ENCODE measurements around the gene DCPS. TPM values are rescaled to one million over a fixed set of nuclear protein-coding genes. Genes with fewer than 3 reads are reported as not detected.

Gene DCPS
- total and polyA plus RNA-seq, 7 experiments from 2014 or later: 11.0 to 39.2 (median 17.9) TPM

DNA sequence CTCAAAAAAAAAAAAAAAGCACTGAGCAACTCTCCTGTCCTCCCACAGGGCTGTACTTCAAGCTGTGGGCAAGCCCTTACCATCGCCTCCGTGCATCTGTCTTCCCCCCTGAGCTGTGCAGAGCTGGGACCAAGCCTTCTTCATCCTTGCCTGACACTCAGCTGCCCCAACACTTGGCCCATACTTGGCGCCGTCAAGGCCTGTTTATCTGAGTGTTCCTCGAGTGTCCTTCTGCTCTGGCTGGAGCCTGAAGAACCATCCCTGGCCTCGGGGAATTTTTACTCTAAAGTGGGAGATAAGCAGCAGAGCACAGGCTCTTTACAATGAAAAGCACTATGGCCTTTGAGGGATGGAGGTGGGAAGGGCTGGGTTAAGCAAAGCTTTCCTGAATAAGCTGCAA lies 22.6 kb upstream of the DCPS start:
- H3K27me3 ChIP-seq (ENCODE audit: control insufficient read depth in 2 of 2, insufficient read depth in 2 of 2, low read length in 2 of 2): no peaks in the 10 kb centered on the region
- Mint-ChIP-seq H3K36me3 (peaks cover 0 to 19% (median 7%) of the 10 kb centered on the region in 5 donors), H3K27me3 (no peaks in the 10 kb centered on the region), H3K4me3 (peak overlapping the region; percentile 81 to 100 (median 96)), H3K9me3 (no peaks in the 10 kb centered on the region), H3K4me1 (peaks cover 30 to 57% (median 50%) of the 10 kb centered on the region in 7 donors), H3K27ac (peak overlapping the region; percentile 78 to 99 (median 95))
- DNase-seq: no peak
- CTCF ChIA-PET: interaction anchor here (1.2 to 2.4 kb wide), 3 partner anchors 13 to 29 kb away, joined by 3 to 9 read pairs (median 5); partner anchors contain the start of genes FOXRED1 and SRPRA
- H3K4me1 ChIP-seq (ENCODE audit: control insufficient read depth in 2 of 2, insufficient read depth in 2 of 2, low read length in 2 of 2): peaks cover 16 to 28% of the 10 kb centered on the region in 2 donors
- intact Hi-C loops (cut with micrococcal nuclease): loop anchor here (5.0 kb wide), 4 partner anchors 219 to 1329 kb away; partner anchors contain the start of genes CDON (in 2 of the 2), CCDC15 (in 1 of the 2), DDX25 (in 1 of the 2) and PUS3 (in 1 of the 2)
- H3K27ac ChIP-seq (ENCODE audit: low read depth, low read length): no peak overlapping the region
- POLR2A ChIA-PET: interaction anchor here (0.6 to 5.7 kb wide), 6 partner anchors 11 to 196 kb away, joined by 3 to 122 read pairs (median 4); partner anchors contain the start of genes DCPS, FAM118B, FOXRED1 and SRPRA
- ATAC-seq: no peak
- no peaks in the 10 kb centered on the region for H3K9me3 ChIP-seq (ENCODE audit: control insufficient read depth in 2 of 3, low read length in 3 of 3)
- H3K36me3 ChIP-seq (ENCODE audit: control insufficient read depth in 2 of 3, insufficient read depth in 3 of 3, low read length in 3 of 3): peaks cover 0 to 7% (median 0%) of the 10 kb centered on the region in 3 experiments
- no peak overlapping the region for H3K4me3 ChIP-seq (ENCODE audit: low read length)

- H3K4me1 Mint-ChIP-seq: peaks cover 31 to 59% (median 51%) of the 10 kb centered on the region in 7 donors
- intact Hi-C loops (cut with micrococcal nuclease): loop anchor here (1.0 to 5.0 kb wide), 5 partner anchors 70 to 1329 kb away; partner anchors contain the start of genes CDON (in 2 of the 2), CCDC15 (in 1 of the 2), DDX25 (in 1 of the 2) and FAM118B (in 1 of the 2)
These were observed 22.1 kb upstream of the DCPS start for GRCh38 chr11:126281666-126282175.

DNA sequence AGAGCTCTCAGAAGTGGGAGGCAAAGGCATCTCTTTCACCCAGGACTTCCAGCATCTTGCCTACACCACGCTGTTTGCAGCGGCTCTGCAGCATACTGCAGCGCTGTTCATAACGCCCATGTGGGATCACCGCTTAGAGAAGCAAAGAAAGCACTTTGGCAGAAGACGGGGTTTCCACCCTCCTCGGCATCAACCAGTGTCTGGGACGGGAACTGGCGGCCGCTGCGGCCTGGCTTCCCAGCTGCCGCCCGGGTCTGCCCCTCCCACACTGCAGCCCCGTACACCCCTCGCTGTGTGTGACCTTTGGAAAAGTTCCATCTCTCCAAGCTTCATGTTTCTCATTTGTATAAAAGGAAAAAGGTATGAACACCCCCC lies 21.5 kb upstream of the DCPS start:
- H3K9me3 Mint-ChIP-seq: no peaks in the 10 kb centered on the region
- Histone ChIP-seq H3K36me3 (ENCODE audit: control insufficient read depth in 2 of 3, insufficient read depth in 3 of 3, low read length in 3 of 3) (peaks cover 0 to under 1% (median 0%) of the 10 kb centered on the region in 3 experiments), H3K4me3 (ENCODE audit: low read length) (peak overlapping the region; percentile 77), H3K27ac (ENCODE audit: low read depth, low read length) (peak overlapping the region; percentile 86), H3K4me1 (ENCODE audit: control insufficient read depth in 2 of 2, insufficient read depth in 2 of 2, low read length in 2 of 2) (peaks cover 16 to 28% of the 10 kb centered on the region in 2 donors), H3K27me3 (ENCODE audit: control insufficient read depth in 2 of 2, insufficient read depth in 2 of 2, low read length in 2 of 2) (no peaks in the 10 kb centered on the region), H3K9me3 (ENCODE audit: control insufficient read depth in 2 of 3, low read length in 3 of 3) (no peaks in the 10 kb centered on the region)
- ATAC-seq: peak; percentile 61
- peak overlapping the region; percentile 90 to 99 (median 95) for H3K27ac Mint-ChIP-seq
- CTCF ChIA-PET: interaction anchor here (1.2 to 2.4 kb wide), 3 partner anchors 14 to 28 kb away, joined by 3 to 9 read pairs (median 5); partner anchors contain the start of genes FOXRED1 and SRPRA
- peak overlapping the region; percentile 81 to 100 (median 96) for H3K4me3 Mint-ChIP-seq
- peaks cover 0 to 19% (median 8%) of the 10 kb centered on the region in 5 donors for H3K36me3 Mint-ChIP-seq
- intact Hi-C loops (cut with micrococcal nuclease): loop anchor here (1.0 to 5.0 kb wide), 5 partner anchors 71 to 1330 kb away; partner anchors contain the start of genes CDON (in 2 of the 2), CCDC15 (in 1 of the 2), DDX25 (in 1 of the 2) and FAM118B (in 1 of the 2)
- DNase-seq: peak; percentile 22 to 59 (median 51)
- no peaks in the 10 kb centered on the region for H3K27me3 Mint-ChIP-seq
- POLR2A ChIA-PET: interaction anchor here (0.6 to 5.7 kb wide), 8 partner anchors 9 to 697 kb away, joined by 3 to 122 read pairs (median 4); partner anchors contain the start of genes DCPS, FOXRED1, SRPRA and STT3A
- peaks cover 35 to 62% (median 55%) of the 10 kb centered on the region in 7 donors for H3K4me1 Mint-ChIP-seq

More at GRCh38 chr11:126281666-126282175, 22.1 kb upstream of the DCPS start:
- Mint-ChIP-seq H3K27me3 (no peaks in the 10 kb centered on the region), H3K4me3 (peak overlapping the region; percentile 81 to 100 (median 96)), H3K9me3 (no peaks in the 10 kb centered on the region), H3K36me3 (peaks cover 0 to 19% (median 7%) of the 10 kb centered on the region in 5 donors), H3K27ac (peak overlapping the region; percentile 78 to 99 (median 95))
- ChIA-PET CTCF (interaction anchor here (1.2 to 2.4 kb wide), 3 partner anchors 13 to 29 kb away, joined by 3 to 9 read pairs (median 5); partner anchors contain the start of genes FOXRED1 and SRPRA), POLR2A (interaction anchor here (0.6 to 5.7 kb wide), 8 partner anchors 10 to 697 kb away, joined by 3 to 122 read pairs (median 4); partner anchors contain the start of genes DCPS, FAM118B, FOXRED1 and SRPRA)
- peaks cover 0 to 7% (median 0%) of the 10 kb centered on the region in 3 experiments for H3K36me3 ChIP-seq (ENCODE audit: control insufficient read depth in 2 of 3, insufficient read depth in 3 of 3, low read length in 3 of 3)
- no peaks in the 10 kb centered on the region for H3K27me3 ChIP-seq (ENCODE audit: control insufficient read depth in 2 of 2, insufficient read depth in 2 of 2, low read length in 2 of 2)
- peak overlapping the region; percentile 77 for H3K4me3 ChIP-seq (ENCODE audit: low read length)
- ATAC-seq (no peak), DNase-seq (no peak)
- peak overlapping the region; percentile 86 for H3K27ac ChIP-seq (ENCODE audit: low read depth, low read length)
- H3K4me1 ChIP-seq (ENCODE audit: control insufficient read depth in 2 of 2, insufficient read depth in 2 of 2, low read length in 2 of 2): peaks cover 16 to 28% of the 10 kb centered on the region in 2 donors
- no peaks in the 10 kb centered on the region for H3K9me3 ChIP-seq (ENCODE audit: control insufficient read depth in 2 of 3, low read length in 3 of 3)

DNA sequence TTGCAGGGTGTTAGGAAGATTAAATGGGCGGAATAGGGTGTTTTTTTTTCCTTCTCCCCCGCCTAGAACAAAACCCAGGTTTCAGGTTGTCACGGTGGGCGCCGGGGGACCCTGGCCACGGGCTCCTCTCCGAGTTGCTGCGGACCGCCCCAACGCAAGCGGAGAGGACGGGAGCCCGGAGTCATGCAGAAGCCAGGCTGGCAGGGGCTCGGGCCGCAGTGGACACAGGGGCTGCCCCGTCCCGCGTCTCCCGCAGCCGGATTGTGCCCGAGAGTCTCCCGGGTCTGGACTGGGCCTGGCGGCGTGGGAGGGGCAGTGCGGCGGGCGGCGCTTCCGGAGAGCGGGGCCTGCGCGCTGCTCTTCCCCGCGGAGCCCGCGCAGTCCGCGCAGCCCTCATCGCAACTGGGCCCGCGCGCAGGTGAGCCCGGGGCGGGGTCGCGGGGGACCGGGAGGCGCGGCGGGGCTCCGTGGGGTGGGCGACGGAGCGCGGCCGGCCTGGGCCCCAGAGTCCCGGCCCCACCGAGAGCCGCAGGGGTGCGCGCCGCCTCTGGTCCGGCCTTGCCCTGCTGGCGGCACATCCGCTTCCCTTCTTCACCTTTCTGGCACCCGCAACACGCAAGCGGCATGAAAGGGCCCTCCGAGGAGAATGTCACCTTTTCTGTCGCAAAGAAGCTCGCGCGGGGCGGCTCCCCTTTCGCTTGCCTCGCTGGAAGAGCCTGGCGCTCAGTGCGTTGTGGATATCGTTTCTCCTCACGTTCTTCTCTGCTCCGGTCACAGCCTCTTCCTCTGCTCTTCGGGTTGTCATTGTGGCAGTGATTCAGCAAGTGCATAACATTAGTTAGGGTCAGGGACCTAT lies 20.9 kb upstream of the DCPS start, which contains the start of gene TIRAP:
Gene TIRAP, plus strand, starts transcription at position 358 of the 856 bp plus-strand sequence. CDS start 7,802 bp downstream, outside the sequence.
- Mint-ChIP-seq H3K4me1 (peaks cover 35 to 62% (median 55%) of the 10 kb centered on the region in 7 donors), H3K27me3 (no peaks in the 10 kb centered on the region), H3K9me3 (no peaks in the 10 kb centered on the region), H3K27ac (peak within 1 kb of the TSS; percentile 93 to 99 (median 97)), H3K4me3 (peak within 1 kb of the TSS; percentile 88 to 100 (median 98)), H3K36me3 (peaks cover 0 to 15% (median 5%) of the 10 kb centered on the region in 5 donors)
- intact Hi-C loops (cut with micrococcal nuclease): loop anchor here (1.0 to 5.0 kb wide), 7 partner anchors 14 to 1331 kb away; partner anchors contain the start of genes CDON (in 2 of the 2), DCPS (in 2 of the 2), FAM118B (in 2 of the 2) and FOXRED1 (in 2 of the 2)
- ChIA-PET POLR2A (interaction anchor here (0.7 to 5.7 kb wide), 15 partner anchors 8 to 691 kb away, joined by 3 to 122 read pairs (median 4); partner anchors contain the start of genes DCPS, FOXRED1, SRPRA and STT3A), CTCF (interaction anchor here (2.4 kb wide), 1 partner anchor 14 kb away, joined by 9 read pairs; the partner anchor contains the start of genes FOXRED1 and SRPRA)
- ATAC-seq (peak; percentile 79), DNase-seq (peak; percentile 55 to 77 (median 75))
- Histone ChIP-seq H3K9me3 (ENCODE audit: control insufficient read depth in 2 of 3, low read length in 3 of 3) (no peaks in the 10 kb centered on the region), H3K4me3 (ENCODE audit: low read length) (peak within 1 kb of the TSS; percentile 77), H3K36me3 (ENCODE audit: control insufficient read depth in 2 of 3, insufficient read depth in 3 of 3, low read length in 3 of 3) (peaks cover 0 to 2% (median 0%) of the 10 kb centered on the region in 3 experiments), H3K27ac (ENCODE audit: low read depth, low read length) (peak within 1 kb of the TSS; percentile 86), H3K27me3 (ENCODE audit: control insufficient read depth in 2 of 2, insufficient read depth in 2 of 2, low read length in 2 of 2) (no peaks in the 10 kb centered on the region), H3K4me1 (ENCODE audit: control insufficient read depth in 2 of 2, insufficient read depth in 2 of 2, low read length in 2 of 2) (peaks cover 16 to 28% of the 10 kb centered on the region in 2 donors)

GRCh38 chr11:126284829-126285228 lies 19.0 kb upstream of the DCPS start:
- Mint-ChIP-seq H3K4me3 (peak overlapping the region; percentile 73 to 100 (median 95)), H3K27me3 (no peaks in the 10 kb centered on the region), H3K9me3 (no peaks in the 10 kb centered on the region), H3K4me1 (peaks cover 28 to 55% (median 47%) of the 10 kb centered on the region in 7 donors), H3K36me3 (peaks cover 0 to 9% (median 3%) of the 10 kb centered on the region in 5 donors), H3K27ac (peak overlapping the region; percentile 16 to 91 (median 71))
- CTCF ChIA-PET: no interaction called here
- no peaks in the 10 kb centered on the region for H3K9me3 ChIP-seq (ENCODE audit: control insufficient read depth in 2 of 3, low read length in 3 of 3)
- peak in 8 of 9 donors; percentile 20 to 74 (median 53) for DNase-seq
- H3K4me1 ChIP-seq (ENCODE audit: control insufficient read depth in 2 of 2, insufficient read depth in 2 of 2, low read length in 2 of 2): peaks cover 16 to 28% of the 10 kb centered on the region in 2 donors
- ATAC-seq: peak; percentile 20
- H3K36me3 ChIP-seq (ENCODE audit: control insufficient read depth in 2 of 3, insufficient read depth in 3 of 3, low read length in 3 of 3): peaks cover 0 to 13% (median 0%) of the 10 kb centered on the region in 3 experiments
- H3K27ac ChIP-seq (ENCODE audit: low read depth, low read length): no peak overlapping the region
- POLR2A ChIA-PET: interaction anchor here (1.5 to 5.7 kb wide), 2 partner anchors 14 to 19 kb away, joined by 5 to 122 read pairs; partner anchors contain the start of genes DCPS, FOXRED1 and SRPRA
- intact Hi-C loops (cut with micrococcal nuclease): loop anchor here (5.0 kb wide), 4 partner anchors 223 to 1333 kb away; partner anchors contain the start of genes CDON (in 2 of the 2), CCDC15 (in 1 of the 2), DDX25 (in 1 of the 2) and PUS3 (in 1 of the 2)
- no peaks in the 10 kb centered on the region for H3K27me3 ChIP-seq (ENCODE audit: control insufficient read depth in 2 of 2, insufficient read depth in 2 of 2, low read length in 2 of 2)
- H3K4me3 ChIP-seq (ENCODE audit: low read length): no peak overlapping the region

All from naive thymus-derived CD4-positive, alpha-beta T cell (primary cell).